GM18909 (cell line): ENCODE results near the gene SLC1A1.

Experiments
- ATAC-seq: cut with Tn5 transposase; IDR thresholded peaks from one replicate; pipeline ENCODE4 v1.9.1; 2021; ENCODE audit warnings: mild to moderate bottlenecking; ENCODE audit not compliant: unreplicated experiment, poor library complexity

Gene SLC1A1

DNA sequence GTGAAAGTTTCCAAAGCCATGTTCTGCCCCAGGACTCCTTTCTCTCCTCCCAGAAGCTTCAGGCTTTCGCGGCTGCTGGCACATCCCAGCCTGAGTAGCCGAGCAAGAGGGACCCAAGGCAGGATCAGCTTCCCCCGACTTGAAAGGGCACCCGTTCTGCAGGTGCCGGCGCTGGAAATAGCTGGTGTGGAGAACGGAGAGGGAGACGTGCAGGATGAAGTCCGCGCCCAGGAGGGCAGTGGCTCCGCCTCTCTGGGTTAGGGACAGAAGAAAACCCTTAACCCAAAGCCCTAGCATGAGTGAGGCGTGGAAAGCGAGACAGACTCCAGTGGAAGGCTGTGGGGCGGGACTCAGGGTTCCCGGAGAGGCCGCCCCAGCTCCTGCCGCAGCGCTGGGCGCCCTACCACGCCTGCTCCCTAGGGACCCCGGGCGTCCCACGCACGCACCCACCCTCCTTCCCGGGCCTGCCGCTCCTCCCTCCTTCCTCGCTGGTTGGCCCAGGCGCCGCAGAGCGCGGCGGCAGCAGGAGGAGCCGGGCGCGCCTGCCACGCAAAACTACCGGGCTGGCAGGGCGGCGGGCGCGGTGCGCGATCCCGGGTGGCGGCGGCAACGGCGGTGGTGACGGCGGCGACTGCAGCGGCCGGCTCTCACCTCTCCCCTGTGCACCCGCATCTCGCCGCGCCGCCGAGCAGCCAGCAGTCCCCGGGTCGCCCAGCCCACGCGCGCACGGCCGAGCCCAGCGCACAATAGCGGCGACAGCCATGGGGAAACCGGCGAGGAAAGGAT lies at the start of gene SLC1A1:
TSS of gene SLC1A1 (plus strand) at position 550 of the 786 bp plus-strand sequence. CDS start at position 762, 212 bp downstream.
- peak; percentile 79 for ATAC-seq

GRCh38 chr9:4442806-4443205 lies 47.5 kb upstream of the SLC1A1 start:
- no peak for ATAC-seq

DNA sequence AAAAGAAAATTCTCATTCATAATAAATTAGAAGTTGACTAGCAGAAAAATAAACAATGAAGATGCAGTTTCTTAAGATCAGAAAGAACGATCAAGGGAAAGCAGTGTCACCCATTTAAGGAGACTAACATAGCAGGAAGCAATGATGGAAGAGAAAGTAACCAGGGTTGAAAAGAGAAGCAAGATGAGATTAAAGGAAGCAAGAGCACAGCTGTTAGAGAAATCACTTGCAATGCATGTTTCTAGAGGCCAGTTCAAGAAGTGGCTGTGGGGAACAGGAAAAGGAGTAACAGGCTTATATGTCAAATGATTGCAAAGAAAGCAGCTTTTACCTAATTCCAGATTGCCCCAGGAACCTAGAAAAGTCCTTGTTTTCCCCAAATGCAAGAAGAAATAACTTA lies 46.8 kb upstream of the SLC1A1 start:
- no peak for ATAC-seq

- no peak for ATAC-seq
These were observed 28.8 kb upstream of the SLC1A1 start for GRCh38 chr9:4461437-4461836.

DNA sequence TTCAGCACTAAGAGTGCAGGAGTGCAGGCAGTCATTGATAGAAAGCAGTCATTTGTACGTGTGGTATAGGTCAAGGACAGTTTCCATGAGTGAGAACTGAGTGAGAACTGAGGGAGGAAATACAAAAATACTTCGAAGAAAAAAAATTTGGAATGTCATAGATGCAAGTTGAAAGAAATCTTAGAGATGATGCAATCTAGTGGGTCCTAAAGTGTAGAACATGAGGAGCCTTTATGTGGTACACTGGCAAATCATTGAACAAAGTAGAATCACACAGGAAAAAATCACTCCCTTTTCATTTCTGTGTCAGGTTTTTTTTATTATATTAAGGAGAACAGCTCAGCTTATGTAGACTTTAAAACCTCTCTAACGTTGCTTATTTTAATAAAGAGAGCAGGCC lies 26.4 kb upstream of the SLC1A1 start:
- ATAC-seq = no peak

GRCh38 chr9:4464911-4465513 lies 25.3 kb upstream of the SLC1A1 start:
- ATAC-seq = peak; percentile 97

DNA sequence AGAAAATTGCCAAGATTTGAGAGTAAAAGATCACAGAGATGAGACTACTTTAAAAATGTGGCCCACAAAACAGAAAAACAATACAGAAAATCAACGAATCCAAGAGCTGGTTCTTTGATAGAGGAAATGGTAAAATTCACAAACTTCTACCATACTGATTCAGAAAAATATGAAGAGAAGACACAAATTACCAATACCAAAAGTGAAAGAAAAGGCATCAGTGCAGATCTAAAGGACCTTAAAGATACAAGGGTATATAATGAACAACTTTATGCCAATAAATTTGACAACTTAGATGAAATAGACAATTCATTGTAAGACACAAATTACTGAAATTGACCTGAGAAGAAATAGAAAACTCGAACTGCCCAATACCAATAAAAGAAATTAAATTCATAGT lies 24.4 kb upstream of the SLC1A1 start:
- no peak for ATAC-seq

GRCh38 chr9:4475301-4475700 lies 15.0 kb upstream of the SLC1A1 start:
- no peak for ATAC-seq

- ATAC-seq = no peak
These were observed 4.1 kb upstream of the SLC1A1 start for GRCh38 chr9:4486176-4486575.

DNA sequence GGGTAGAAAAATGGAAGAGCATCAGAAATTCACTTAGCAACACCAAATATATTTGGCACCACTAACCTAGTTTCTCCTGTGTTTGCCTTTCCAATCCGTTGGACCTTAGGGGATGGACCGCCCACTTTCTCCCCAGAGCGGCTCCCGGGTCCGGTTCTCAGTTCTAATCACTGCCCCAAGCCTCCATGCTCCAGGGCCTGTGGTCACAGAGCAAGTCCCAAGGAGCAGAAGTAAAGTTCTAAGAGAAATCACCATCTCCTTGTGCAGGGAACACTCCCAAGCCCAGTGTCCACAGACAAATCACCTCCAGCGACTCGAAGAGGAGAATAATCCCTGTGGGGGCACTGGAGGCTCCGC lies 728 bp upstream of the SLC1A1 start:
- peak; percentile 3 for ATAC-seq

GRCh38 chr9:4490705-4491625 lies 697 bp downstream of the SLC1A1 start:
- ATAC-seq = peak; percentile 15

GRCh38 chr9:4491626-4491975 lies 1.3 kb downstream of the SLC1A1 start:
- no peak for ATAC-seq

GRCh38 chr9:4494332-4494731 lies 4.1 kb downstream of the SLC1A1 start:
- no peak for ATAC-seq

- no peak for ATAC-seq
These were observed 4.5 kb downstream of the SLC1A1 start for GRCh38 chr9:4494806-4495205.

DNA sequence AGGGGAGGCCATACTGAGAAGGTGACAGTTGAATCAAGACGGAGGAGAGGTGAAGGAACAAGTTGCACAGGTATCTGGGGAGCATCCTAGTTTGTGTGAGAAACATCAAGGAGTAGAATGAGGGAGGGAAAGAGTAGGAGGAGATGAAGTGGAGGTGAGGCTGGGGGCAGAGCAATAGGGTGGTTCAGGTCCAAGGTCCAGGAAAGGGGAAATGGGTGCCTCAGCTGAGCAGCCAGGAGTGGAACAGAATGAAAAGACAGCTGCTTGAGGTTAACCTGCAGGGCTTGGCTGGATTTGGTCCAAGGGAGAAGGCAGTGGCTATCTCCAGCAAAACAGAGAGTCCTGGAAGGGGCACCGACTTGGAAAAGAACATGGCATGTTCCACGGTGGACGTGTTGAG lies 5.3 kb downstream of the SLC1A1 start:
- no peak for ATAC-seq

DNA sequence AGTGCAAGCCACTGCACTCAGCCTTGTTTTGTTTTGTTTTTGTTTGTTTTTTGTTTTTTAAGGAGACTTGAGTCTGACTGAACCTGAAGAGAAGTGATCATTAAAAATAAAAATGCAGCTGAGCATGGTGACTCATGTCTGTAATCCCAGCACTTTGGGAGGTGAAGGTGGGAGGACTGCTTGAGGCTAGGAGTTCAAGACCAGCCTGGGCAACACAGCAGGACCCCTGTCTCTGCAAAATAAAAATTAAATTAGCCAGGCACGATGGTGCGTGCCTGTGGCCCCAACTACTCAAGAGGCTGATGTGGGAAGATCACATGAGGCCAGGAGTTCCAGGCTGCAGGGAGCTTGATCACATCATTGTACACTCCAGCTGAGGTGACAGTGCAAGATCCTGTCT lies 6.2 kb downstream of the SLC1A1 start:
- ATAC-seq = no peak

DNA sequence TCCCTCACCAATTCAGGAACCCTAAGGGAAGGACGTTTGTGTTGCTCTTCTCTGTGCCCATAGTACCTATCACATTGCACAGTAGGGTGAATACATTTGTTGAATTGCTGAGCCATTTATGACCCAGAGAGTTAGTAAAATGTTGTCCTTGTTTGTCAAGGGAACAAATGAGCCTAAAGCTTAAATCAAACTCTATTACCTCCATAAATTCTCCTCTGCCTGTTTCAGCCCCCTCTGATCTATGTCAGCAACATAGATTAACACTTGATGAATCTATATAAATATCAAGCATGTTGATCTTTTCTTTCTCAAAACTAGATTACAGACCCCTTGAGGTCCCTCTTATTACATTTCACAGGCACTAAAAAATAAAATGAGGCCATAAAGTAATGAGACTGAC lies 7.1 kb downstream of the SLC1A1 start:
- no peak for ATAC-seq

GRCh38 chr9:4497855-4498254 lies 7.6 kb downstream of the SLC1A1 start:
- no peak for ATAC-seq

DNA sequence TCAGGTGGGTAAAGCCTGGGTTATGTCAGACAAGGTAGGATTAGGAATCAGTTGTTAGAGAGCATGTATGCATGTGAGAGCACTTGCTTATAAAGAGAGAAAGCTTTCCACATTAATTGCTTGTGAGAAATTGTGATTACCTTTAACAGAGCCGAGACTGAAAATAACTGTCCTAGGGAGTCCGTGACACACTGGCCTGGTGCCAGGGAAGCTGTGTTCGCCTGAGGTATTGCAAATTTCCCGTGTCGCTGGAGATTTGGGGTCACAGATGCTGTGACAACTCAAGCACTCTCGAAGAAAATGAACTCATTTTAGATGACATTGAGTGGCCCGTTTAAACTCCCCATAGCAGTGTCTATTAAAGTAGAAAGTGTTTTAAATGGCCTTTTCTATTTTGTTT lies 9.6 kb downstream of the SLC1A1 start:
- no peak for ATAC-seq

- ATAC-seq = no peak
These were observed 10.9 kb downstream of the SLC1A1 start for GRCh38 chr9:4501147-4501507.

GRCh38 chr9:4502444-4502843 lies 12.2 kb downstream of the SLC1A1 start:
- ATAC-seq = no peak
